G401 (cell line): Measurements from ENCODE around the gene MIXL1. TPM values are rescaled to one million over a fixed set of nuclear protein-coding genes. Genes with fewer than 3 reads are reported as not detected.
"Not testable (repeated sequence)": the region's sequence is repeated elsewhere in the genome, so short reads cannot be mapped to it uniquely, and the experiment has no call there.

Source experiments
- DNase-seq: peaks from one replicate; pipeline ENCODE4 v3.0.0-alpha.2; 2015; ENCODE audit warnings: low spot score
- in situ Hi-C: cut with HindIII; loops from 2 replicates; pipeline ENCODE4 v1.10.0; 2016; ENCODE audit warnings: low sequenced_read_pairs, mixed read lengths
- total RNA-seq: library from RNA; depleted of rRNA; stranded (reverse); fragments of >200 nt; shearing (Covaris generic); gene quantifications from 2 replicates; pipeline ENCODE4 v1.2.3, GENCODE V29; 2014

The MIXL1 gene
- total RNA-seq, 1 experiment from 2014 or later = not detected

DNA sequence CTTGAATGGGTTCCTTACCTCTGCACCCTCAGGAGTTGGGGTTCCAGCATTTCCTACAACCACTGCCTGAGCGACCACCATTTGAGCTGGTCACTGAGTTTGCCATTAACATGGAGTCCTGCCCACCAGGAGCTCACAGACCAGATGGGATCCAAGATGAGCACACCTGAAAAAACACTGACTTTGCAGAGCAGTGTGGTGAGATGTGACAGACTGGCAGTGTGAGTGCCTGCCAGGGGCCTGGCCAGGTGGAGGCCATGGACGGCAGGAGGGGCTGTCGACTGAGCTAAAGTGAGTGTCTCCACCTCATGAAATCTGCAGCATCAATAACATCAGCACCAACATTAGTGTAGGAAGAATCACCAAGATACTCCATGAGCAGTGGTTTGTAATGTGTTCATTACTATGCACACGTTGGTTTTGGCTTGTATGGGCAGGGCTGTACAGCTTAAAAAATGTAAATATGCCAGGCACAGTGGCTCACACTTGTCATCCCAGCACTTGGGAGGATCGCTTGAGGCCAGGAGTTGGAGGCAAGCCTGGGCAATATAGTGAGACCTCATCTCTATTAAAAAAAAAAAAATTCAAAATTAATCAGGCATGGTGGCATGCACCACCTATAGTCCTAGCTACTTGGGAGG lies 12.2 kb upstream of the MIXL1 start:
- DNase-seq = peak; percentile 64
- in situ Hi-C loops = no loop called here

DNA sequence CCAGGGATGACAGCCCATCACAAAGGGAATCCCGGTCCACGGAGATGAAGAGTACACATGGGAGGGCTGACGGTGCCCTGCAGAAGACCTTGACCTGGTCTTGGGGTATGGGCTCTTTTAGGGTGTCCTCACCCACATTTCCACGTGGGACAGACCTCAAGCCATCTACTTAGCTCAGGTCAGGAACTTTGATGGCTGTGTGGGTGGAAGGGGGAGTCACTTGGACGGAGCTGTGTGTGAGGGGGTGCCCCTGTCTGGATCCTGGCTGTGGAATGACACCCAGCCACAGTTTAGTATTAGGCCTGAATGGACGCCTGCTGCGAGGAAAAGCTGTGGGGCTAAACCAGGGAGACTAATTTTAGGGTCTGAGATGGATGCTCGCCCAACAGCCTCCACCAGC lies 10.9 kb upstream of the MIXL1 start:
- in situ Hi-C loops = no loop called here
- no peak for DNase-seq

DNA sequence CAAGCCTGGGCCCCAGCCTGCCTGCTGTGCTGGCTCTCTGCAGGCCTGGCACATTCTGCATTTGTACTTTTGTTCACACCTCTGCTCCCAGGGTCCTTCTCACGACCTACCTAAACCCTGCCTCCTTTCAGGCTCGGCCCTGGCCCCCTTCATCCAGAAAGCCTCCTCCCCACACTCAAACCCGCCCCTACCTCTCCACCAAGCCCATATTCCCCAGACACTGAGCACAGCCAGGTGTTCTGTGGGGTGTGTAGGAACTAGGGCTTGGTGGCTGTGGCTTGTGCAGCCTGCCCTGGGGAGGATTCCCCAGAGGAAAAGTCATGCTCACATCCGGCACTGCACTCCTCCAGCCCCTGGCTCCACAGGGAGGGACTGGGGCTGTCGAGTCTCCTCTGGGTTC lies 8.2 kb upstream of the MIXL1 start:
- no peak for DNase-seq

DNA sequence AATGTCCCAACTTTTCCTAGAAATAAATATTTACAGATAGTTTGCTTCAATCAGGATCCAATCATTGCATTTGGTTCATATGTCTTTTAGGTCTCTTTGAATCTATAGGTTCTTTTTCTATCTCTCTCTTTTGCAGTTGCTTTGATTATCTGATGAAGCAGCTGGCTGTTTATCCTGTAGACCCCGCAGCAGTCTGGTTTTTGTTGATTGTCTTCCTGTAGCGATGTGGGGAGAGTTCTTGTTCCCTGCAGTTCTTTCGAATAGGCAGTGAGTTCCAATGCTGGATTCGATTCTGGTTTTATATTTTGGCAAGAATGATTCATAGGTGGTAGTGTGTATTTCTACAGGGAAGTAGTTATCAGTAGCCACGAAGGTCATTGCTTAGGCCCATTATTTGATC lies 7.4 kb upstream of the MIXL1 start:
- in situ Hi-C loops = no loop called here
- DNase-seq = no peak

More for the DNA sequence above, 8.2 kb upstream of the MIXL1 start:
- in situ Hi-C loops = no loop called here

DNA sequence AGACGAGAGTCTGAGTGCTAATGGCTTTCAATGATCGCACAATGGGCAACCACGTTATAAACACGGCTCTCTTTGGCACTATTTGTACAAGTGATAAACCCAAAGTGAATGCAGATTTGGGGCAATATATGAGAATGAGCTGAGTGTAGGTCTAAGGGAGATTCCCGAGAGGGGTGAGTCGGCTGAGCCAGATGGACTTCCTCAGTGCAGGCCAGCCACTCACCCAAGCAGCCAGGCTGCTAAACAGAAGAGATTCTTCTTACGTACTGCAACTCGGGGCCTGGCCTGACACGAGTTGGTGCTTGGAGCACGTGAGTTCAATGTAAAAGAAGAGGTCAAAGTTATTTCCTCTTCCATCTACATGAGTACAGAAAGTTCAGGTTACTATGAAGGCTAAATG lies 6.2 kb upstream of the MIXL1 start:
- in situ Hi-C loops = no loop called here

DNA sequence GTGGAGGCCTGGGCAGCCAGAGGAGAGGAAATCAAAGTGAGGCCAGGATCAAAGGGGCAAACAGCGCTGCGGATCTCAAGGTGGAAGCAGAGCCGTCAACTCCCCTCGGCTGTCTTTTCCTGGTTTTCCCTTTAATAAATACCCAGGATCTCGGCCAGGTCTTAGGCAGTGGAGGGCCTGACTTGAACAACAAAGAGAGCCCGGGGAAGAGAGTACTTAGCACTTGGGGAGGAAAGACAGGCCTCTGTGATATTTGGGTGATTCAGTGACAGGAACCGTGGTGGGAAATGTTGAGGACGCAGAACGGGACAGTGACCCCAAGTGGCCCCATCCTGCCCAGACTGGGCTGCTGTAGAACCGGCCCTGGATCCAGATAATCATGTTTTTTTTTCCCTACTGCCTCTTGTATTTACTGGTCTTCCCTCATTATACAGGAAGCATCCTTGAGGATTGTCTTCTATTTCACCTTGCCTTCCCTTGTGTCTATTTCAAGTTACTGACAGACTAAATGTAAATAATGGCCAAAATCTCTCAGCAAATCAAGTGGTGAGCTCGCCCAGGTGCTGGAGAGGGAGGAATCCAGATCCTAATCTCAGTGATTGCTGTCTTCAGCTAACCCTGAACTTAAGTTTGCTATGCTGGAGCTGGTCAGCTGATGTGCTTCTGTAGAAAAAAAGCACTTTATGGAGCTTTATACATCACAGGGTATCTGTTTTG lies 2.8 kb upstream of the MIXL1 start:
- in situ Hi-C loops = no loop called here
- DNase-seq = no peak

More for the DNA sequence above, 6.2 kb upstream of the MIXL1 start:
- DNase-seq = no peak

DNA sequence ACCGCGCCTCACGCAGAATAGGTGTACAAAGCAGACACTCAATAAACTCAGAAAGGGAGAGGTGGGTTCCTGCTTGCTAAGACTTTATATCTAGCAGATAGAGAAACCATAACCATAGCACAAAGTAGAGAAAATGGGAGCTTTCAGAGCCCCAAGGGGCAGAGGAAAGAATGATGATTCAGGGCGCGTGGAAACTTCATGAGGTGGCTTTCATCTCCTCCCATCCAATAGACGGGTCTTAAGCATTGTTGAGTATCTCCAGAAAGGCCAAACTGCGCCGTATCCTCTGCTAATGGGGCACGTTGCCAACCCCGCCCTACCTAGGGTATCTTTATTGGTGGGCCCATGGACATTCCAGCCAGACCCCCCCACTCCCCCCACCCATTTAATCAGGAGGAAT lies 778 bp upstream of the MIXL1 start:
- no peak for DNase-seq
- in situ Hi-C loops = no loop called here

DNA sequence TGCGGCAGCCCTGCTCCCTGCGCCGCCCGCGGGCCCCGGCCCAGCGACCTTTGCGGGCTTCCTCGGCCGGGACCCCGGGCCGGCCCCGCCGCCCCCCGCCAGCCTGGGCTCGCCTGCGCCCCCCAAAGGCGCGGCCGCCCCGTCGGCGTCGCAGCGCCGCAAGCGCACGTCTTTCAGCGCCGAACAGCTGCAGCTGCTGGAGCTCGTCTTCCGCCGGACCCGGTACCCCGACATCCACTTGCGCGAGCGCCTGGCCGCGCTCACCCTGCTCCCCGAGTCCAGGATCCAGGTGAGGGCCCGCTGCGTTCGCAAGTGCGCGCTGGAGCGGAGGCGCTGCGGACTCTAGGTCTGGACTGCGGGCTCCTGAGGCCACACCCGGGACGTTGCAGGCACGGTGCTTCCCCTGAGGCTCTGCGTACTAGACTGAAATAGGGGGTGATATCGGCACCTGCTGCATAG lies 351 bp downstream of the MIXL1 start:
- peak; percentile 37 for DNase-seq
- in situ Hi-C loops = no loop called here

DNA sequence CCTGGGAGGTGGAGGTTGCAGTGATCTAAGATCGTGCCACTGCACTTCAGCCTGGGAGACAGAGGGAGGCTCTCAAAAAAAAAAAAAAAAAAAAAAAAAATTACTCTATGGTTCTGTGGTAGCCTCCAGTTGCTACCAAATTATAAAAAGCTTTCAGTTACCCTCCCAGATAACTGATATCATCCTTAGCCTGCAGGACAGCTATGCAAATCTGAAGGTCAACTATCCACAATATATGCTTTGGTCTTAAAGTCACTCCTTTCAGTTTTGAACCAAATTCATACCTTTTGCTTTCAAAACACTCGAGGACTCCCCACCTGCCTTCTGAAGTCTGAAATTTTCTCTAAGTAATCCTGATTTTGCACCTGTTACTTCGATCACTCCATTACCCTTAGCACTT lies 3.1 kb downstream of the MIXL1 start:
- no peak for DNase-seq
- in situ Hi-C loops = no loop called here

DNA sequence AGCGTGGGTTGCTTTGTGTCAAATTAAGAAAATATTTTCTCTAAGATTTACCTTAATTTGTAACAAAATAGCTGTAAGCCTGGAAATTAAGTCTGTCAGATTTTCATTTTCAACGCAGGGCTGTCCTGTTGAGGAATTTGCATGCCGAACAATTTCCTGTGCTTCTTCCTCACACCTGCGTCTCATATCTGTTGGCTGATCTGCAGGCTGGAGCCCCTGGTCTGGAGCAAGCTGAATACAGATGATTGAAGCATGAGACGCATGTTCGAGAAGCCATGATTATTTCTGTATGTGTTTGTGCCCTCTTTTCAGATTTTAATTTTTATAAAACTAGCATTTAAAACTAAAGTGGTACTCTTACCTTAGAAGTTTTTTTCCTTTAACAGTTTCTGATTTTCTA lies 9.8 kb downstream of the MIXL1 start:
- DNase-seq = no peak
- in situ Hi-C loops = no loop called here

DNA sequence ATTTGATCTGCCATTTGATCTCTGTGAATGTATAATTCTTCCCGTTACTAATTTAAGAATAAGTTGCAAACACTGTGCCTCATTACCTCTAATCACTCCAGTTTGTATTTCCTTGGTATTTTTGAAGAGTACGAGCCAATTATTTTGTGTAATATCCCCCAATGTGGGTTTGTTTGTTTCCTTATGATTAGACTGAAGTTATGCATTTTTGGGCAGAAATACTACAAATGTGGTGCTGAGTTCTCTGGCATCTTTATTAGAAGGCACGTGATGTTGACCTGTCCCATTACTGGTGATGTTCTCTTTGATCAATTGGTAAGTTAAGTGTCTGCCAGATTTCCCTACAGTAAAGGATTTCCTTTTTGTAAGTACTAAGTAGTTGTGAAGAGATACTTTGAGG lies 10.3 kb downstream of the MIXL1 start:
- in situ Hi-C loops = no loop called here

DNA sequence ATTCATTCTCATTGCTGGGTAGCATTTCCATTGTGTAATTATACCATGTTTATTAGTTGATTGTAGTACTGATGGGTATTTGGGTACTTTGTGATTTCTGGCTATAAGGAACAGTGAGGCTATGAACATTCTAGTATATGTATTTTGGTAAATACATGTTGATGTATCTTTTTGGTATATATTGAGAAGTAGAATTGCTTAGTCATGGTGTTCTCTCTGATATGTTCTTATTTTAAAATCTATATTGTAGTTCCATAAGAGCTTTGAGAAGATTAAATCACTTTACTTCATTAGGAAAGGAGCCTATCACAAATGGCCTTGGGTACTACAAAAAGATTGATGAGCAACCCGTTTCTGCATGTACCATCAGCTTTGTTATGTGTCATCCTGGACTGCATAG lies 13.4 kb downstream of the MIXL1 start:
- no peak for DNase-seq
- in situ Hi-C loops = no loop called here

More for the DNA sequence above, 10.3 kb downstream of the MIXL1 start:
- DNase-seq = no peak

DNA sequence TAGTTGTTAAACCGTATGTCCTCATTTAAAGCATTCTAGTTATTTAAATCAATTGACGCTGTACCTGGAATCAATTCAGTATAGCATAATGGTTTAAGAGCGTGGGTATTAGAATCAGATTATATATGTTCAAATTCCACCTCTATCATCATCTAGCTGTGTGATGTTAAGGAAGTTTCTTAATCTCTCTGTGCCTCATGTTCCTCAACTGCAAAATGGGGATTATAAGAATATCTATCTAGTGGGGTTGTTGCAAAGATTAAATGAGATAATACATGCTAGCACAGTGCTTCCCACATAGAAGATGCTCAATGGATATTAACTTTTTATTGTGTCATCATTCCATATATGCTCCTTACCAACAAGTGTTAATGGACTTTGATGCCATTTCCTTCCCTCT lies 16.0 kb downstream of the MIXL1 start:
- in situ Hi-C loops = no loop called here
- DNase-seq = no peak

DNA sequence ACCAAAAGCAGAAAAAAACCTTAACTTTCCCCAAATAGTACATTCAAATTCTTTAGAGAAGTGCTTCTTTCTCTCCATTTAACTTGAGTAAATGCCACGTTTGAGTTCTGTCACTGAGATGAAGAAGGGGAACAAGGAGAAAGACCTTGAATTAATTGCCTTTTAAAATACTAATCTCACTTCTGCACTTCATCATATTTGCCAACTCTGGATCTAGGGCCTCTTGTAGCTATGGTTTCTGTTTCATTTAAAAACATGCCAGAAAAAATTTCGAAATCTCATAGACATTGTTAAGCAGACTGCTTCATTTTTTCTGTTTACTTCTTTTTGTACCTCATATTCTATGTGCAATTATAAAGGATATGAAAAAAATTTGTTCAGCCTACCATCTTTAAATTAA lies 24.6 kb downstream of the MIXL1 start:
- in situ Hi-C loops = no loop called here
- no peak for DNase-seq

DNA sequence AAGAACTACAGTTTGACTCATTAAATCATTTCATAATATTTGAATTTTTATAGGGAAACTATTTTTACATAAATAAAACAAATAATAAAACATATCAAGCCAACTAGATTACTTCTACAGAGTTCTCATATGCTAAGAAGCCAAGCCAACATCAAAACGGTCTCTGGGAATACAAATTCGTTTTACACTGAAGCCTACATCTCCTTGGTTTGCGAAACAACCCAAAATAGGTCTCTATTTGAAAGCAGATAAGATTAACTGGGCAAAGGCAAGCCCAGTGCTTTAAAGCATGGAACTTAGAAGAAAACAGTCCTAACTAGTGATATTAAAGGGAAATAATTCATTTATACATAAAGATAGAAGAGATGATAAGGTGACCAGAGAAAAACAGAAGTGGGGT lies 25.3 kb downstream of the MIXL1 start:
- DNase-seq = no peak
- in situ Hi-C loops = no loop called here

DNA sequence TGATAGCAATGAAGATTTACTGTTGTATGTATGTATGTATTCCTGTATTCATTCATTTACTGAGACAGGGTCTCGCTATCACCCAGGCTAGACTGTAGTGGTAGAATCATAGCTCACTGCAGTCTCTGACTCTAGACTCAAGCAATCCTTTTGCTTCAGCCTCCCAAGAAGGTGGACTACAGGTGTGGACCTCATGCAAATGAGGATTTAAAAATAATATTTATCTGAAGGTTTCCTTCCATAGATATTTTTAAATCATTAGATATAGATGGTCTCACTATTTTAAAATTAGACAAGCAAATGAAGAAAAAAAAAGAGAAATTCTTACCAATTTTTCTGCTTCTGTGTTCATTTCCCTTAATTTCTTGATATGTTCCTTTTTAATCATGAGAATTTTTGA lies 27.0 kb downstream of the MIXL1 start:
- DNase-seq = no peak
- in situ Hi-C loops = no loop called here

DNA sequence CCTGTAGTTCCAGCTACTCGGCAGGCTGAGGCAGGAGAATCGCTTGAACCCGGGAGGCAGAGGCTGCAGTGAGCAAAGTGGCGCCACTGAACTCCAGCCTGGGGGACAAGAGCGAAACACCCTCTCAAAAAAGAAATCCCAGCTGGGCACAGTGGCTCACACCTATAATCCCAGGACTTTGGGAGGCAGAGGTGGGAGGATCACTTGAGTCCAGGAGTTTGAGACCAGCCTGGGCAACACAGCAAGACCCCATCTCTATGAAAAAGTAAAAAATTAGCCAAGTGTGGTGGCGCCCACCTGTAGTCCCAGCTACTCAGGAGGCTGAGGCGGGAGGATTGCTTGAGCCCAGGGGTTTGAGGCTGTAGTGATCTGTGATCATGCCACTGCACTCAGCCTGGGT lies 29.4 kb downstream of the MIXL1 start:
- DNase-seq, in situ Hi-C loops: not testable (repeated sequence)

DNA sequence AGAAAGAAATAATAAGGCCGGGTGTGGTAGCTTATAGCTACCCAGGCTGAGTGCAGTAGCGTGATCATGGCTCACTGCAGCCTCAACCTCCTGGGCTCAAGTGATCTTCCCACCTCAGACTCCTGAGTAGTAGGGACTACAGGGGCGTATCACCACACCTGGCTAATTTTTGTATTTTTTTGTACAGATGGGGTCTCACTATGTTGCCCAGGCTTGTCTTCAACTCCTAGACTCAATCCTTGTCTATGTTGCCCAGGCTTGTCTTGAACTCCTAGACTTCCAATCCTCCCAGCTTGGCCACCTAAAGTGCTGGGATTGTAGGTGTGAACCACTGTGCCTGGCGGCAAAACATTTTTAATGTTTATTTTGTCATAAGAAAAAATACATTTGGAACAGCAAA lies 30.5 kb downstream of the MIXL1 start:
- no peak for DNase-seq
- in situ Hi-C loops = no loop called here

DNA sequence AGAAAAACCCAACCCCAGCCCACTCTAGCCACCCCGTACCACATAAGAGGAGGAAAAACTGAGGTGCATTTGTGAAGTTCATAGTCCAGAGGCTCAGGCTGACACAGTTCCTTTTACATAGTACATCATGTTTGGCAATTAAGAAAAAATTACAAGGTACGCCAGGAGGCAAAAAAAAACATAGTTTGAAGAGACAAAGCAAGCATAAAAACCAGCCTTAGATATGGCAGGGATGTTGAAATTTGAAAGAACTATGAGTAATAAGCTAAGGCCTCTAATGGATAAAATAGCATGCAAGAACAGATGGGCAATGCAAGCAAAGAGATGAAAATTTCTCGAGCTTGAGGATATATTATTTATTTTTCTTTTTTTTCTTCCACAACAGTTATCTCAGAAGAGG lies 31.9 kb downstream of the MIXL1 start:
- no peak for DNase-seq

DNA sequence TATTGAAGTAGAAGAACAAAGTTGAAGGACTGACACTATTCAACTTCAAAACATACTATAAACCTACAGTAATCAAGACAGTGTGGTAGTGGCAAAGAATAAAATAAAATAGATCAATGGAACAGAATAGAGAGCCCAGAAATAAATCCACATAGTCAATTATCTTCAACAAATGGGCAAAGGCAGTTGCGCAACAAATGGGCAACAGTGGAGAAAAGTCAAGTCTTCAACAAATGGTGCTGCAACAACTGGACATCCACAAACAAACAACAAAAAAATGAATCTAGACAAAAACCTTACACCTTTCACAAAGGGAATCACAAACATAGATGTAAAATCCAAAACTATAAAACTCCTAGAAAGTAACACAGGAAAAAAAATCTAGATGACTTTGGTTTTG lies 38.4 kb downstream of the MIXL1 start:
- in situ Hi-C loops = no loop called here
- DNase-seq = no peak

More for the DNA sequence above, 31.9 kb downstream of the MIXL1 start:
- in situ Hi-C loops = no loop called here
